Measurements from ENCODE around the gene GLT6D1.

Gene GLT6D1

DNA sequence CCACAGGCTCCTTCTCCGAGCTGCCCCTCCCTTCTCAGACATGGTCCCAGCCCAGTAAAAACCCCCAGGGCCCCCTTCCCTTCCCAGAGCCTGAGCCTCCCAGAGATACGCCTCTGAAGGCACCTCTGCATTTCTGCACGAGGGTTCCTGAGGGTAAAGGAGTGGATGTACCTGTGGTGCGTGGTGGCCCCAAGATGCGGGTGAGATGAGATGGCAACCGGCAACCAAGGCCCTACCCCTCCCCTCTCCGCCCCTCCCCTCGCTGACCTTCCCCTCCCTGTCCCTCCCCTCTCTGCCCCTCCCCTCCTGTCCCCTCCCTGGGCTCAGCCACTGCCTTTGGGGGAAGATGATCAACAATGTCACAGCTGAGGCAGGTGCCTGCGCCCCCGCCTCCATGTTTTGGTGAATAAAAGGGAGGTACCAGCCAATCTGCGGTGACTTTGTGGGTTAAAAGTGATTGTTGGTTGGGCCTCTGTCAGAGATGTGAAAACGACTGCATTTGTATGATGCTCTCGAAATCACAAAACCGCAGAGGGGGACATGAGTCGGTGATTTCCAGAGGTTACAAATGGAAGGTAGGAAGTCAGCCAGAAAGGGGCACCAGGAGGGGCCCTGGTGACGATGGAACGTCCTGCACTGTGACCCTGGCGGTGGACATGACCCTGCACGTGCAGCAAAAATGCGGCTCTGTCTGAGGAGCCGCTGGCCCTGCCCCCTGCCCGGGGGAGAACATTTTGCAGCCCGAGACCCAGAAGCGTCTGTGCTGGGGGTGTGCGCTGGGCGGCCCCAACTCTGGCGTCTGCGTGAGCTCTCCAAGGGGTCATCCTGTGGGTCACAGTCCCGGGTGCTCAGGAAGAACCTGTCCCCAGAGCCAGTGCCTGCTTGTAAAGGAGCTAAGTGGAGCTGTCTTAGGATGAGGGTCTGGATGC lies 27.5 kb upstream of the GLT6D1 start:
- no peak for TF ChIP-seq CTCF (IDR thresholded peaks at IDR 0.05)
- peaks cover 9% of the 10 kb centered on the region for H3K4me1 ChIP-seq
- no peaks in the 10 kb centered on the region for H3K9me3 ChIP-seq (ENCODE audit: control insufficient read depth, low read length)

DNA sequence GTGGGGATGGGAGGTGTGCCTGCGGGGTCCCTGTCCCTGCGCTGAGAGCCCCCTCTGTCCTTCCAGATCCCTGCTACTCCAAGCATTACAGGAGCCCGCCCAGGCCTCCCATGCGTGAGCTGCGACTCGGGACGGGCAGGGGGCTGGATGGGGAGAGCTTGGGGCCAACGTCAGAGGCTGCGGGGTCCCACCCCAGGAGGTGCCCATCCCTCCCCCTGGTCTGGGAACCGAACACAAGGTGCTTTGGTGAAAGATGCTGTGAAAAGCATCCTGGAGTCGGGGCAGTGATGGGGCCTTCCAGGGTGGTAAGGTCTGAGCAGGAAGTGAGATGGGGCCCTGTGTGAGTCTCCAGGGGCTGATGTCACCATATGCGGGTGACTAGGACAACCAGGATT lies 26.5 kb upstream of the GLT6D1 start:
- TF ChIP-seq CTCF (IDR thresholded peaks at IDR 0.05): no peak
- Histone ChIP-seq H3K4me3 (ENCODE audit: low read depth, low read length) (no peak overlapping the region), H3K9me3 (ENCODE audit: control insufficient read depth, low read length) (no peaks in the 10 kb centered on the region), H3K27ac (no peak overlapping the region), H3K36me3 (ENCODE audit: control insufficient read depth, insufficient read depth, low read length) (no peaks in the 10 kb centered on the region), H3K27me3 (ENCODE audit: control insufficient read depth, insufficient read depth, low read length) (no peaks in the 10 kb centered on the region), H3K9ac (no peak overlapping the region), H3K4me2 (ENCODE audit: low read length) (no peak overlapping the region), H3K79me2 (no peaks in the 10 kb centered on the region), H3K4me1 (peaks cover 9% of the 10 kb centered on the region), H2AFZ (no peak overlapping the region)

More for the DNA sequence above, 27.5 kb upstream of the GLT6D1 start:
- no peak overlapping the region for H3K27ac ChIP-seq
- no peaks in the 10 kb centered on the region for H3K79me2 ChIP-seq
- H3K4me3 ChIP-seq (ENCODE audit: low read depth, low read length): no peak overlapping the region
- no peak overlapping the region for H3K9ac ChIP-seq
- no peak overlapping the region for H3K4me2 ChIP-seq (ENCODE audit: low read length)
- no peak overlapping the region for H2AFZ ChIP-seq
- H3K36me3 ChIP-seq (ENCODE audit: control insufficient read depth, insufficient read depth, low read length): no peaks in the 10 kb centered on the region
- H3K27me3 ChIP-seq (ENCODE audit: control insufficient read depth, insufficient read depth, low read length): no peaks in the 10 kb centered on the region

DNA sequence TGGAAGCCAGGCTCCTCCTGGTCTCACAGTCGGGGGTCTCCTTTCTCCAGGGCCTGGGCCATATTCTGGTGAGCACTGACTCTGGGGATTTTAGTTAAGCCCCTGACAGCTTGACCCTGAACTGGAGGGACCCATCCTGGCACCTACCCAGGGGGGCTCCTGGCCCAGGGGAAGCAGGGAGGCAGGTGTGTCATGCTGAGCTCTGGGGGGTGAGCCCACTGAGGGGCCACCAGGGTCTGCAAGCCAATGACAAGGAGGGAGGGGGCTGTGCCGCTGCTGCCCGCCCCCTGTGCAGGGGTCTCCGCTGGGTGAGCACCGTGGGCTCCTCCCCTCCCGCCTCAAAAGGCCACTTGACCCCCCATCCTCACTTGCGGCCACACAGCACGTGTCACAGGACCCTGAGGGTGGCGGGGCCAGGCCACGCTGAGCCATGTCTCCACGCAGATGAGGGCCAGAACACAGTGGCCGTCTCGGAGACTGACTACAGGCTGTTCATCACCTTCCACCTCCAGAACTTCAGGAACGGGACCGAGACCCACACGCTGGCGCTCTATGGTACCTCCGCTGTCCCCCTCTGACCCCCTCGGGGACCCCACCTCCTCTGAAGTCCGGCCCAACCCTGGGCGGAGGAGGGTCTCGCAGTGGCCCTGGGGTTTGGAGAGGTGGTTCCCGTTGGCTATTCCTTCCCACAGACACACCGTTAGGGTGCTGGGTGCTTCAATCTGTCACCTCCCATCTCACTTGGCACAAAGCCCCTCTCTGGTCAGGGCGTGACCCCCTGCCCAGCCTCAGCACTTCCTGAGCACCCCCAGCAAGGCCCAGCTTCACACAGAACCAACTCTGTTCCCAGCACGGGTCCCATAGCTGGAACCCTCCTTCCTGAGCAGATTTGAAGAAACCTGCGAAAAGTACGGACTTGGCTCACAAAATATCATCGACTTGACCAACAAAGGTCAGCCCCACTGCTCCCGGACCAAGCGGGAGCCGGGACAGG lies 25.8 kb upstream of the GLT6D1 start:
- peaks cover 9% of the 10 kb centered on the region for H3K4me1 ChIP-seq
- H3K4me2 ChIP-seq (ENCODE audit: low read length): no peak overlapping the region
- no peak overlapping the region for H3K27ac ChIP-seq
- no peak overlapping the region for H2AFZ ChIP-seq
- H3K9ac ChIP-seq: no peak overlapping the region
- H3K4me3 ChIP-seq (ENCODE audit: low read depth, low read length): no peak overlapping the region
- H3K79me2 ChIP-seq: no peaks in the 10 kb centered on the region
- no peaks in the 10 kb centered on the region for H3K9me3 ChIP-seq (ENCODE audit: control insufficient read depth, low read length)
- H3K27me3 ChIP-seq (ENCODE audit: control insufficient read depth, insufficient read depth, low read length): no peaks in the 10 kb centered on the region
- TF ChIP-seq CTCF (IDR thresholded peaks at IDR 0.05): no peak
- no peaks in the 10 kb centered on the region for H3K36me3 ChIP-seq (ENCODE audit: control insufficient read depth, insufficient read depth, low read length)

- Histone ChIP-seq H3K79me2 (no peaks in the 10 kb centered on the region), H3K4me1 (peaks cover 9% of the 10 kb centered on the region), H3K27ac (no peak overlapping the region)
Measured at GRCh38 chr9:135664266-135664665, 24.9 kb upstream of the GLT6D1 start.

More at GRCh38 chr9:135664266-135664665, 24.9 kb upstream of the GLT6D1 start:
- H3K4me2 ChIP-seq (ENCODE audit: low read length): no peak overlapping the region
- H2AFZ ChIP-seq: no peak overlapping the region
- no peak overlapping the region for H3K9ac ChIP-seq
- H3K36me3 ChIP-seq (ENCODE audit: control insufficient read depth, insufficient read depth, low read length): no peaks in the 10 kb centered on the region
- no peak overlapping the region for H3K4me3 ChIP-seq (ENCODE audit: low read depth, low read length)
- TF ChIP-seq CTCF (IDR thresholded peaks at IDR 0.05): no peak
- H3K27me3 ChIP-seq (ENCODE audit: control insufficient read depth, insufficient read depth, low read length): no peaks in the 10 kb centered on the region
- H3K9me3 ChIP-seq (ENCODE audit: control insufficient read depth, low read length): no peaks in the 10 kb centered on the region
